GM18526 (cell line): ENCODE measurements around the gene MLH3.

Source experiments
- POLR2A ChIP-seq: IDR thresholded peaks from 3 replicates; pipeline ENCODE4 v1.6.1; 2011; ENCODE audit not compliant: insufficient read length; ENCODE audit errors: extremely low read depth

The MLH3 gene

DNA sequence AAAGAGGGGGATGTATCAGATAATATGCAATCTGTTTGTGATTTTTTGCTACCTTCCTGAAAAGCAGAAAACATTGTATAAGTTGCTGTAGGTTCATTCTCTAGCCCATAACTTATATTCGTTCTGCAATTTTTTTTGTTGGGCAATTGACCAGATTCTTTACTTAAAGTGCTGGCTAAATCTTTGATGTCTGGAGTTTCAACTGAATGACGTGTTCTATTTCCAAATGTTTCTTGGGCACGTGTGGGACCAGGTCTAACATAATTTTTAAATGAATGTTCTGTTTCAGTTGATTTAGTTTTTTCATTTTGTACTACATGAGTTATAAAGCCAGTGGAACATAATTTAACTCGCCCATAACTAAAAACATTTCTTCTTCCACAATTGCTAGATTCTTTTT is 3.8 kb downstream of the MLH3 start:
- TF ChIP-seq POLR2A: no peak

- TF ChIP-seq POLR2A: no peak
Observed at GRCh38 chr14:75046899-75047298, 4.4 kb downstream of the MLH3 start.

DNA sequence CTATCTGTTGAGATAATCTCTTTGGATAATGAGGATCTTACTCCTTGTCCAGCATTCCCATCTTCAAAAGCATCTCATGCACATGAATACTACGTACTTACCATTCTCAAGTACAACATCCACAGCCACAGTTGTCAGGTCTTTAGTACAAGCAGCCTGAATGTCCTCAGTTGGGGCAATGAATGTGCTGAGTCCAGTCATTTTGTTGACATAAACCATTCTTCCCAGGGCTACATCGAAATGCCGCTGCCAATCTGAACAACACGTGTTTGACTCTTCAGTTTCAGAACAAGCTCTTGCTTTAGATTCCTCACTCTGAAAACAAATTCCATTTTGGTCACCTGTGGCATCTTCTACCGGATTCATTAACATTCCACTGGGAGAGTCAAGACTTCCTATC is 5.0 kb downstream of the MLH3 start:
- TF ChIP-seq POLR2A: no peak

DNA sequence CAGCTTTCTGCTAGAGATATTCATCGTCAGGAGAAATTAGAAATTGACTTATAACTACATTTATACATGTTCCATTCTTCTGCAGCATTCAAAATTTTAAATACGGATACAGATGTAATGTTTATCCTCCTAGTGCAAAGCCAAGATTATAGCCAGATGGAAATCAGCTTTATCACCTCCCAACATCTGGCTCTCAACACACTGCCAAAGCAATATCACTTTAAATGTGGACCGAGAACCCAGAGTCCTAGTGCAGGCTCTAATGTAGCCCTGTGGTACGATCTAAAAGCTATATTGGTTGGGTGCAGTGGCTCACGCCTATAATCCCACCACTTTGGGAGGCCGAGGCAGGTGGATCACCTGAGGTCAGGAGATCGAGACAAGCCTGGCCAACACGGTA is 6.5 kb downstream of the MLH3 start:
- no peak for TF ChIP-seq POLR2A

- no peak for TF ChIP-seq POLR2A
Observed at GRCh38 chr14:75044322-75044721, 6.9 kb downstream of the MLH3 start.

DNA sequence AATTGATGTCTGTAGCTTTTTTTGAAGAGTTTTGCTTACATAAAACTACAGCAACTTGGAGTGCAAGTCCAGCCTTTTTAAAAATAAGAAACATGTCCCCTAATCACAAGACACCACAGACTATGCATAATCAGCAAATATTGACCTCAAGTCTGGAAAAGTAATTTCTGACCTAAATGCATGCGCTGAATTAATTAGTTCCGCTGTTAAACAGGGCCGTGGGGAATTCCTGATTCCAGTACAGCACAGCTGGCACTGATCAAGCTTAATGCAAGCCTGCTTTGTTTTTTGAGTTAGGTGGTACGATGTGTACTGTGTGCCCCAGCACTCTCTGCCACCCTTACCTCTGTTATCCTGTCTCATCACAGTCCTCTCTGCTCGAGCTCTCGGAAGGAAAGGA is 9.2 kb downstream of the MLH3 start:
- TF ChIP-seq POLR2A: no peak

DNA sequence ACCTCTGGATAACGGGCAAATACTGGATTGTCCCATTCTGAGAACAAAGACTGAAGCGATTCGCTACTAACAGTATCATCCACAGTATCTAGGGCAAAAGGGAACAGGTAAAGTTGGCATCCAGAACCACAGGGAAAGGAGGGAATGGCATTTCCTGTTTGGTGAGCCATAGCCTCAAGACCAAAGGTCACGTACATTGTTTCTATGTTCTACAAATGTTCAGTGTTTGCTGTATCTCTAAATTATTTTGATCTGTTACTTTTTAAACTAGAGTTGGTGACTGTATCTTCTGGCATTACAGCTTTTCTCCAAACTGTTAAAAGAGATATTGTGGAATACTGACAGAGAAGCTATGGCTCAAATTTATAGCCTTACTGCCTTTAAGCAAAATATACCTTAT is 9.7 kb downstream of the MLH3 start:
- no peak for TF ChIP-seq POLR2A

DNA sequence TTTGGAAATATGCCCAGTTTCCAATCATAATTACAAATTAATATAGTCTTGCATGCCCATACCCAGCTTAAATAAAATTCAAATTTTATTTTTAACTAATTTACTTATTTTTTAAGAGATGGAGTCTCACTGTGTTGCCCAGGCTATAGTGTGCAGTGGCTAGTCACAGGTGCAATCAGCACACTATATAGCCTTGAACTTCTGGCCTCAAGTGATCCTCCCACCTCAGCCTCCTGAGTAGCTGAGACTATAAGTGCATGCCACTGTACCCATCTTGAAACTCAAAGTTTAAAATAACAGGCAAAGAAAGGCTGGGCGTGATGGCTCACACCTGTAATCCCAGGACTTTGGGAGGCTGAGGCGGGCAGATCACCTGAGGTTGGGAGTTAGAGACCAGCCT is 10.3 kb downstream of the MLH3 start:
- no peak for TF ChIP-seq POLR2A

GRCh38 chr14:75040507-75040906 is 10.8 kb downstream of the MLH3 start:
- TF ChIP-seq POLR2A: no peak

DNA sequence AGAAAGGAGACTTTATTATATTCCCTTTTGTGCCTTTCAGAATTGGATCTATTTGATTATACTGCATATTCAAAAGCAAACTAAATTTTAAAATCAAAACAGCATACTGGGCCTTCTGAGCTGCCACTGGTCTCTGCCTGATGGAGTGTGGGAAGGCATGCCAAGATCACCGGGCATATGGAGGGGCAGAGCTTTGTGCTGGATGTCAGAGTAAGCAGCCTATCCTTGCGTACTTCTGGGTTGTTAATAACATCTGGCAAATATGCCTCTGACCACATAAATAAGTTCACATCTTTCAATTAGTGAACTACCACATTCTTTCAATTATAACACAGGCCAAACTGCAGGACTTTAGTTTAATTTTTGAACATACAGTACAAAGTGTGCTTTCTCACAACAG is 18.3 kb downstream of the MLH3 start:
- TF ChIP-seq POLR2A: no peak

DNA sequence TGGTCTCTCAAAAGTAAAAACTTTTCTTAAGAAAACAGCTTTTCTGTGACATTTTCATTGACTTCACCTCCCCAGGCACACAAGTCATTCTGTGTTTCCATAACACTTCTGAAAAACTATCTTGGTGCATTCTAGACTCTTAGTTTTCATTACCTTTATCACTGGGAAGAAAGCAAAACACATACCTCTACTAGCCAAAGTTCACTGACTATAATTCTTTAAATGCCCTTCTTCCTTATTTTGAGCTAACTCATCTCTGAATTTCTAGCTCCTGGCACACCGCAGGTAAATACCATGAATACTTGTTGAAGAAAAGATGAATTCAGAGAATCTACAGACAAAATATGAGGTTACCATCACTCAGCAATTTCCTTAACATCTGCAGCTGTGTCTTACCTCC is 21.1 kb downstream of the MLH3 start:
- TF ChIP-seq POLR2A: no peak

DNA sequence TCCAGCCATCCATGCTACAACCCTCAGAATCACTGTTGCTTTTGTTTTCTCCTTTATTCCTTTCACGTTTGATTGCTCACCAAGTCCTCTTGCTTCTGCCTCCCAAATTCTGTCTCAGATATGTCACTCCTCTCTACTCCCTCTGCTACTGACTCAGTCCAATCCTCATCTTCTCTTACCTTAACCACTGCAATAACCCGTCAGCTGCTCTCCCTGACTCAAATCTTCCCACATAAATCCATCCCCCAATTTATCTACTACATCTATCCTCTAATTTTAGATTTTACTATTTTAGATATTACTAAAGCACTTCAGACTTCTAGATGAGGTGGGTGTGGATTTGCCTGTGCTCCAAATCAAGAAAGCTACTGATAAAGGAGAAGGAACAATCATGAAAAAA is 25.4 kb downstream of the MLH3 start:
- TF ChIP-seq POLR2A: no peak

DNA sequence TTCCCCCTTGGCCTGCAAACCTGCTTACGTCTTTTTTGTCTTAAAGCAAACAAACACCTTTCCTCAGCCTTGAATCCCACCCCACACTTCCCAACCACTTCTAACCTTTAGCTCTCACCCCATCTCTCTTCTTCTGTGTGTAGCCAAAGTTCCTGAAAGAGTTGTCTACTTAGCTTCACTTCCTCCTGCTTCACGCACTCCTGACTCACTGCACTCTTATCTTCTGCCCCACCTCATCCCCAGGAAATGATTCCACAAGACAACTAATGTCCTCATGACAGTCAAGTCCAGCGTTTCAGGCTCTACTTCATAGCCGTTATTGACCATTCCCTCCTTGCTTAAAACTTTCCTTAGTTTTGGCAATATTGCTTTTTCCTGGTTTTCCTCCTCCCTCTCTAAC is 26.2 kb downstream of the MLH3 start:
- TF ChIP-seq POLR2A: no peak

- no peak for TF ChIP-seq POLR2A
Observed at GRCh38 chr14:75023108-75023507, 28.2 kb downstream of the MLH3 start.

- TF ChIP-seq POLR2A: no peak
Observed at GRCh38 chr14:75022655-75023054, 28.6 kb downstream of the MLH3 start.

DNA sequence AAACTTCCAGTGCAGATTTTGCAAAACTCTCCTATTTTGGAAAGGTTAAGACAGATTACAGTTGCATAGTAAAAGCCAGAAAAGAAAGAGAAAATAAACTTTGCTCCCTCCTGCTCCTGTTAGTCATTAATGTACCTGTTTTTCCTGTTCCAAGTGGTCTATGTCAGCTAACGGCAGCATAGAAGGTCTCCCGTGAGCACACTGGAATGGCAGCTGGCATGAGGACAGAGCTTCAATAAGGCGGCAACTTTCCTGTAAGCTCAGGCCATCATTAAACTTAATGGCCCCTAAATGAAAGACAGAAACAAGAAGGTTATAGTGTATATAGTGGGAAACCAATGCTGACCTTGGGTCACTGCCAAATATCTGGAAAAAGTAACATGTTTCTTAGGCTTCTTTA is 32.6 kb downstream of the MLH3 start:
- TF ChIP-seq POLR2A: no peak

DNA sequence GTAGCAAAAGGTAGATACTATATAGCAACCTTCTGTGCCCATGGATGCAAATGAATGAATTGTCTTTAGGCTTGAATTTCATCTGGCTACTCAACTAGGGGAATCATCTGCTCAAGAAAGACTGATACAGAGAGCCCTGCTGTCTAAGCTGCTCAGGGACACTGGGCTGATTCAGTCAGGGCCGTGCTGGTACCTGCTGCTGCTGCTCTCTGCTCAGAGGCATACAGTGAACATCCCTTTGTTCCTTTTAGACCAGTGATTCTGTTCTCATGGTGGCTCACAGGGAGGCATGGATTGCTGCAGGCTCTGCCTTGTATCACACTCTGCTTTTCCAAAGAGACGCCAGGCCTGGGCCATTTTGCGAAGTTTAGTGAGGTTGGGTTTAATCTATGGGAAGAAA is 34.5 kb downstream of the MLH3 start:
- TF ChIP-seq POLR2A: no peak

DNA sequence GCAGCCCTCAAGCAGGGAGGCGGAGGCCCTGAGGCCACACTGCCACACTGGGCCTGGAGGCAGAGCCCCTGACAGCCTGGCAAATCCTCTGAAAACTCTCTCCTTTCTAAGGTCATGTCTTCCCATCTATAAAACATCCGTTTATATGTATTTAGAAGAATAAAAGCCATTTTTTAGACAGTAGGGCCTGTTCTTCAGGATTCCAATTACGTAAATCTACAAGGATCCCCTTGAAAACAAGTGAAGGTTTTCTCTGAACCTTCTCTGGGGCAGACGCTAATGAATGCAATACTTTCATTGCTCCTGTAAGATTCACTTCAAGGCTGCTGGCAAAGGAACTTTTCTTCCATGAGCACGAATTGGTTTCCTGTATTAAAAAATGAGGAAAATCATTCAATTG is 35.8 kb downstream of the MLH3 start:
- no peak for TF ChIP-seq POLR2A
